IgD-negative memory B cell (primary cell): ENCODE data around the gene SSBP4. TPM values are rescaled to one million over a fixed set of nuclear protein-coding genes. Genes with fewer than 3 reads are reported as not detected.
A peak's percentile ranks its signal among the peaks of the same experiment; 100 is the strongest.

Experiments used
- H3K27ac Mint-ChIP-seq, 3 donors: one replicate each; pipeline ENCODE4 v1.8.0; 2020 to 2022; ENCODE audit warnings: mild to moderate bottlenecking in 3 of 3, mixed read lengths in 3 of 3, moderate library complexity in 1 of 3
- H3K27me3 Mint-ChIP-seq: one replicate; pipeline ENCODE4 v1.8.0; 2021; ENCODE audit warnings: mixed read lengths
- H3K36me3 Mint-ChIP-seq: one replicate; pipeline ENCODE4 v1.8.0; 2020; ENCODE audit warnings: mild to moderate bottlenecking, mixed read lengths
- H3K4me1 Mint-ChIP-seq, 3 donors: one replicate each; pipeline ENCODE4 v1.8.0; 2020 to 2022; ENCODE audit warnings: mixed read lengths in 3 of 3, mild to moderate bottlenecking in 1 of 3
- H3K4me3 Mint-ChIP-seq, 4 donors: one replicate each; pipeline ENCODE4 v1.8.0; 2020 to 2022; ENCODE audit warnings: mild to moderate bottlenecking in 4 of 4, mixed read lengths in 4 of 4, moderate library complexity in 3 of 4
- H3K9me3 Mint-ChIP-seq, 3 donors: one replicate each; pipeline ENCODE4 v1.8.0; 2020 to 2021; ENCODE audit warnings: mixed read lengths in 3 of 3, mild to moderate bottlenecking in 1 of 3
- polyA plus RNA-seq: library from polyadenylated mRNA; unstranded; fragments of 300-500 nt; fragmentation: Illumina TruSeq; gene quantifications from one replicate; pipeline ENCODE4 v1.2.3, GENCODE V29; 2021

The SSBP4 gene
- polyA plus RNA-seq, 1 donor from 2014 or later: 97.4 TPM

- H3K4me1 Mint-ChIP-seq: peaks cover 0 to 10% (median 7%) of the 10 kb centered on the region in 3 donors
- H3K27ac Mint-ChIP-seq: peak overlapping the region; percentile 80 to 97 (median 87)
- H3K27me3 Mint-ChIP-seq: no peaks in the 10 kb centered on the region
- H3K36me3 Mint-ChIP-seq: no peaks in the 10 kb centered on the region
- peak overlapping the region; percentile 67 to 85 (median 80) for H3K4me3 Mint-ChIP-seq
- H3K9me3 Mint-ChIP-seq: no peaks in the 10 kb centered on the region
Observed at GRCh38 chr19:18429717-18430416, 10.7 kb downstream of the SSBP4 start.

- Mint-ChIP-seq H3K4me3 (peak overlapping the region in 3 of 4 donors; percentile 35 to 80 (median 60)), H3K36me3 (no peaks in the 10 kb centered on the region), H3K4me1 (peaks cover 0 to 10% (median 7%) of the 10 kb centered on the region in 3 donors), H3K27ac (peak overlapping the region in 2 of 3 donors; percentile 71 to 97), H3K27me3 (no peaks in the 10 kb centered on the region), H3K9me3 (no peaks in the 10 kb centered on the region)
Observed at GRCh38 chr19:18430417-18431144, 11.4 kb downstream of the SSBP4 start.

- Mint-ChIP-seq H3K27me3 (no peaks in the 10 kb centered on the region), H3K9me3 (no peaks in the 10 kb centered on the region), H3K36me3 (no peaks in the 10 kb centered on the region), H3K4me3 (peak overlapping the region in 2 of 4 donors; percentile 20 to 89), H3K4me1 (peaks cover 0 to 8% (median 7%) of the 10 kb centered on the region in 3 donors), H3K27ac (peak overlapping the region in 1 of 3 donors; percentile 89)
Observed at GRCh38 chr19:18431351-18432197, 12.4 kb downstream of the SSBP4 start.

GRCh38 chr19:18432275-18433014 lies 13.2 kb downstream of the SSBP4 start:
- no peaks in the 10 kb centered on the region for H3K36me3 Mint-ChIP-seq
- peaks cover 0 to 8% (median 7%) of the 10 kb centered on the region in 3 donors for H3K4me1 Mint-ChIP-seq
- no peaks in the 10 kb centered on the region for H3K9me3 Mint-ChIP-seq
- H3K27ac Mint-ChIP-seq: peak overlapping the region in 2 of 3 donors; percentile 89
- H3K4me3 Mint-ChIP-seq: peak overlapping the region; percentile 74 to 89 (median 84)
- no peaks in the 10 kb centered on the region for H3K27me3 Mint-ChIP-seq

- Mint-ChIP-seq H3K27me3 (no peaks in the 10 kb centered on the region), H3K9me3 (no peaks in the 10 kb centered on the region), H3K27ac (peak overlapping the region in 2 of 3 donors; percentile 89), H3K4me3 (peak overlapping the region; percentile 74 to 87 (median 83)), H3K4me1 (peaks cover 0 to 8% (median 7%) of the 10 kb centered on the region in 3 donors), H3K36me3 (no peaks in the 10 kb centered on the region)
Observed at GRCh38 chr19:18433015-18433691, 14.0 kb downstream of the SSBP4 start.

- Mint-ChIP-seq H3K4me3 (peak overlapping the region; percentile 77 to 89 (median 85)), H3K9me3 (no peaks in the 10 kb centered on the region), H3K36me3 (no peaks in the 10 kb centered on the region), H3K27me3 (no peaks in the 10 kb centered on the region), H3K4me1 (peaks cover 0 to 8% (median 6%) of the 10 kb centered on the region in 3 donors), H3K27ac (peak overlapping the region; percentile 46 to 85 (median 84))
Observed at GRCh38 chr19:18433735-18434398, 14.7 kb downstream of the SSBP4 start.

GRCh38 chr19:18434411-18435175 lies 15.4 kb downstream of the SSBP4 start:
- H3K27ac Mint-ChIP-seq: peak overlapping the region; percentile 46 to 85 (median 84)
- peaks cover 6 to 13% (median 13%) of the 10 kb centered on the region in 3 donors for H3K4me1 Mint-ChIP-seq
- no peaks in the 10 kb centered on the region for H3K36me3 Mint-ChIP-seq
- H3K4me3 Mint-ChIP-seq: peak overlapping the region; percentile 77 to 89 (median 85)
- H3K27me3 Mint-ChIP-seq: no peaks in the 10 kb centered on the region
- no peaks in the 10 kb centered on the region for H3K9me3 Mint-ChIP-seq

- Mint-ChIP-seq H3K9me3 (no peaks in the 10 kb centered on the region), H3K36me3 (no peaks in the 10 kb centered on the region), H3K27ac (peak overlapping the region in 1 of 3 donors; percentile 85), H3K27me3 (no peaks in the 10 kb centered on the region), H3K4me3 (peak overlapping the region in 2 of 4 donors; percentile 84), H3K4me1 (peaks cover 6 to 16% (median 13%) of the 10 kb centered on the region in 3 donors)
Observed at GRCh38 chr19:18435178-18435841, 16.1 kb downstream of the SSBP4 start.

- H3K36me3 Mint-ChIP-seq: no peaks in the 10 kb centered on the region
- peak overlapping the region; percentile 66 to 84 (median 78) for H3K4me3 Mint-ChIP-seq
- no peaks in the 10 kb centered on the region for H3K27me3 Mint-ChIP-seq
- H3K9me3 Mint-ChIP-seq: no peaks in the 10 kb centered on the region
- H3K27ac Mint-ChIP-seq: peak overlapping the region in 1 of 3 donors; percentile 85
- H3K4me1 Mint-ChIP-seq: peaks cover 6 to 15% (median 13%) of the 10 kb centered on the region in 3 donors
Observed at GRCh38 chr19:18435842-18436670, 16.9 kb downstream of the SSBP4 start.

- Mint-ChIP-seq H3K4me3 (peak overlapping the region; percentile 77 to 90 (median 88)), H3K4me1 (peaks cover 6 to 15% (median 13%) of the 10 kb centered on the region in 3 donors), H3K27me3 (no peaks in the 10 kb centered on the region), H3K27ac (peak overlapping the region in 2 of 3 donors; percentile 69 to 85), H3K9me3 (no peaks in the 10 kb centered on the region), H3K36me3 (no peaks in the 10 kb centered on the region)
Observed at GRCh38 chr19:18436671-18437490, 17.7 kb downstream of the SSBP4 start.
